AG04450 (cell line): Measurements from ENCODE around the gene SUGT1. TPM values are rescaled to one million over a fixed set of nuclear protein-coding genes. Genes with fewer than 3 reads are reported as not detected.
A peak's percentile ranks its signal among the peaks of the same experiment; 100 is the strongest.

Experiments
- CTCF ChIA-PET: fragments of 300-600, 350-600 bp; formaldehyde crosslinking; extraction: SDS; loops from one replicate; lab custom pipeline; 2022; ENCODE audit warnings: antibody characterized with exemption, inconsistent platforms; lab: Charles Lee
- POLR2A ChIA-PET: fragments of 350-600 bp; formaldehyde crosslinking; extraction: SDS; loops from one replicate; lab custom pipeline; 2021; ENCODE audit warnings: antibody characterized with exemption, inconsistent platforms; lab: Yijun Ruan, JAX
- DNase-seq: peaks from one replicate; pipeline ENCODE4 v3.0.0-alpha.2; 2011; ENCODE audit warnings: low read depth, low spot score
- H3K27ac ChIP-seq: one replicate; pipeline ENCODE4 v1.5.1; 2012; ENCODE audit warnings: low read depth, low read length, control low read depth
- H3K27me3 ChIP-seq: one replicate; pipeline ENCODE4 v1.6.0; 2012; ENCODE audit warnings: low read length; ENCODE audit not compliant: control insufficient read depth, insufficient read depth
- H3K4me3 ChIP-seq: 2 replicates; pipeline ENCODE4 v1.5.1; 2011; ENCODE audit warnings: mild to moderate bottlenecking, low read depth, low read length, control low read depth
- H3K9me3 ChIP-seq: 2 replicates; pipeline ENCODE4 v1.5.1; 2012; ENCODE audit warnings: low read length; ENCODE audit not compliant: control insufficient read depth, insufficient read depth
- polyA plus RNA-seq: library from polyadenylated mRNA; depleted of rRNA; stranded (reverse); fragments of >200 nt; gene quantifications from 2 replicates; pipeline ENCODE4 v1.2.3, GENCODE V29; 2011
- TF ChIP-seq, protein P1 (sequence below): IDR thresholded peaks from 2 replicates; pipeline ENCODE4 v1.5.1; 2011; ENCODE audit warnings: low read depth, low read length, control low read depth, inconsistent platforms

Gene SUGT1
- polyA plus RNA-seq, 1 experiment = 64.8 TPM

DNA sequence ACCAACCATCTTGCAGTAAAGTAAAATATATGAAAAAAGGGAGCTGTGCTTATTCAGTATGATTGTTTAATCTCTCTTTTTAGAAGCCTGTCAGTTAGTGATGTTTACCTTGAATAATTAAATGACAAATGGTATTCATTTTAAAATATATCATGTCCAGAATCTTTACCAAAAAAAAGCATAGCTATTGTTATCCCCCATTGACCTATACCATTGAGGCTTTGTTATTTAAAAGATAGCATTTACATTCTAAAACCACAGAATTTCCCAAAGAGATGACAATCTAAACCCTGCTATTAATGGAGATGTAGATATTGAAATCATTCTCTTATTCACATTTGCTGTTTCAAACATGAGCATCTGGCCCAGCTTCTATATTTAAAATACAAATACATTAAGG is 84.8 kb downstream of the SUGT1 start:
- Histone ChIP-seq H3K9me3 (no peaks in the 10 kb centered on the region; the same call in 1 of the 2 replicates), H3K27ac (no peak overlapping the region), H3K27me3 (peaks cover 26% of the 10 kb centered on the region), H3K4me3 (no peak overlapping the region)
- TF ChIP-seq, protein P1, sequence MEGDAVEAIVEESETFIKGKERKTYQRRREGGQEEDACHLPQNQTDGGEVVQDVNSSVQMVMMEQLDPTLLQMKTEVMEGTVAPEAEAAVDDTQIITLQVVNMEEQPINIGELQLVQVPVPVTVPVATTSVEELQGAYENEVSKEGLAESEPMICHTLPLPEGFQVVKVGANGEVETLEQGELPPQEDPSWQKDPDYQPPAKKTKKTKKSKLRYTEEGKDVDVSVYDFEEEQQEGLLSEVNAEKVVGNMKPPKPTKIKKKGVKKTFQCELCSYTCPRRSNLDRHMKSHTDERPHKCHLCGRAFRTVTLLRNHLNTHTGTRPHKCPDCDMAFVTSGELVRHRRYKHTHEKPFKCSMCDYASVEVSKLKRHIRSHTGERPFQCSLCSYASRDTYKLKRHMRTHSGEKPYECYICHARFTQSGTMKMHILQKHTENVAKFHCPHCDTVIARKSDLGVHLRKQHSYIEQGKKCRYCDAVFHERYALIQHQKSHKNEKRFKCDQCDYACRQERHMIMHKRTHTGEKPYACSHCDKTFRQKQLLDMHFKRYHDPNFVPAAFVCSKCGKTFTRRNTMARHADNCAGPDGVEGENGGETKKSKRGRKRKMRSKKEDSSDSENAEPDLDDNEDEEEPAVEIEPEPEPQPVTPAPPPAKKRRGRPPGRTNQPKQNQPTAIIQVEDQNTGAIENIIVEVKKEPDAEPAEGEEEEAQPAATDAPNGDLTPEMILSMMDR = no peak
- no peak for DNase-seq
- ChIA-PET POLR2A (no interaction called here), CTCF (interaction anchor here (1.1 to 1.7 kb wide), 4 partner anchors 34 to 231 kb away, joined by 3 to 5 read pairs (median 4); no protein-coding TSS in a partner anchor)

DNA sequence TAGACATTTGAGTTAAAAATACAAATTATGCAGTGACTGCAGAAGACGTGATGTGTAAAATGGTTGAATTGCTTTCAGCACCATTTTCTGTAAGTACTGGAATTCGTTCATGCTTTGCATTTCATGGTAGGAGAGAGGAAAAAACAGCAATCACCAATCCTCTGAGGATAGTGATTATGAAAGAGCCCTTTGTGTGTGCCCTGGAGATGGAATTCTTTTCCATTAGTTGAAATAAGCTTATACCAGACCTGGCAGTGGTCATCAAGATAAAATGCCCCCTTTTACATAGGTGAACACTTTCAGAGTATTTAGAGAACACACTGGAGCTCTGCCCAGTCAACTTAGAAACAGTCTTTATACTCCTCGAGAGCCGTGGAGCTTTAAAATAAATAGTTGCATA is 85.3 kb downstream of the SUGT1 start:
- POLR2A ChIA-PET = no interaction called here
- DNase-seq = no peak
- Histone ChIP-seq H3K9me3 (no peaks in the 10 kb centered on the region; the same call in 1 of the 2 replicates), H3K27ac (no peak overlapping the region), H3K4me3 (no peak overlapping the region), H3K27me3 (peaks cover 26% of the 10 kb centered on the region)
- CTCF ChIA-PET = interaction anchor here (1.1 to 1.7 kb wide), 5 partner anchors 34 to 230 kb away, joined by 3 to 5 read pairs (median 5); no protein-coding TSS in a partner anchor
- TF ChIP-seq, protein P1 = no peak

DNA sequence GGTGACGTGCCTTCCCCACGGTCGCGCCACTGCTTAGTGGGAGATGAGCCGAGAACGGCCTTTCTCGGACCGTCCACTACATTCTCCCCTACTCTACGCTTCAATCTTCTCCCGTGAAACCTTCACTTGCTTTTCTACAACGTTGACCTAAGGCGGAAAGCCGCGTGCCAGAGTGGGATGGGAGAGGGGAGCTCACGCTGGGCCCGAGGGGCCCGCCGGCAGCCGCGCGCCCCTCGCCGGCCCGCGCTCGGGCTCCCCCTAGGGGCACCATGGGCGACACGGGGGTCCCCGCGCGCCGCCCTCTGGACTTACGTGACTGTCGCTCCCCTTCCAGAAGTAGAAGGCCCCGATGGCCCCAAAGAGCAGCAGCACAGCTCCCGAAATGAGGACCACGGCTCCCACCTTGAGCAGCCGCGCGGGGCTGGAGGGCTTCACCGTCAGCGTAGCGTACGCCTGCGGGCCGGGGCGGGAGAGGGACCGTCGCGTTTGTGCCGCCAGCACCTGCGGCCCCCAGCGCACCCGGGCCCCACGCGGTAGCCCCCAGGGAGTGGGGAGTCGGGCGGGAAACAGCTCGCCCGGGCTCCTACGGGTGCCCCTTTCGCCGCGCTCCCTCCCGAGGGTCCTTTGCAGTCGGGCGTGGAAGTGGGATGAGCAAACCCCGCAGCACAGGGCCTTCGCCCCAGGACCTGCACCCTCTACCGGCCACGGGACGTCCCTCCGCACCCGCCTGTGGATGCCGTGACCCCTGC is 86.3 kb downstream of the SUGT1 start:
- ChIA-PET POLR2A (no interaction called here), CTCF (interaction anchor here (0.7 to 1.7 kb wide), 8 partner anchors 26 to 229 kb away, joined by 3 to 6 read pairs (median 5); partner anchors contain the start of gene SUGT1)
- peaks cover 31% of the 10 kb centered on the region for H3K27me3 ChIP-seq
- no peak overlapping the region for H3K27ac ChIP-seq
- no peaks in the 10 kb centered on the region; the same call in 1 of the 2 replicates for H3K9me3 ChIP-seq
- H3K4me3 ChIP-seq = peak overlapping the region; percentile 20; the same call in 1 of the 2 replicates
- TF ChIP-seq, protein P1 = peak; percentile 22; the same call in 1 of the 2 replicates
- DNase-seq = no peak

DNA sequence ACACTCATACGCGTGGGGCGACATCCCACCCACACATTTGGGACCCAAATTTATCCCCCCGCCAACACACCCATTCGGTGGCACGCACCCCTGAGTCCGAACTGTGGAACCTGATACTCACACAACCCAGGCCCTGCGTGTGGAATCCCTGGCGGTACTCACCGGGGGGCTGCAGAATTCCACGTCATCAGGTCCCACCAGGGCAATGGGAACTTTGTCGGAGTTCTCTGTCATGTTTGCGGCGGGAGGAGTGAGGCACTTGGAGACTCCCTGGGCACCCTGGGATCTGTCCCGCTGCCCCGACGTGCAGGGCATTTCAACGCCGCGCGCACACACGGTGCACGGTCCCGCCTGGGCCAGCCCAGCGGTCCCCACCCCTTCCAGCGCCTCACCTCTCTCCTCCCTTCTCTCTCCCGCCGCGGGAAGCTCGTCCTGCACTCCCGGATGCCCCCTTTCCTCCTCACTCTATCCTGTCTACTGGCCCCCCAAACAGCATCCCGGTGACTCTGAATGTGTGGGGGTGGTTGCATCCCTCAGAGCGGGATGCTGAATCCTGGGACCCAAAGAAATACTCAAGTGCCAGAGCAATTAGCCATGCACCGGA is 86.9 kb downstream of the SUGT1 start, which contains the start of gene CNMD:
Gene CNMD, minus strand, starts transcription at position 353 of the 604 bp plus-strand sequence. Its CDS starts 119 bp downstream, at position 234.
- TF ChIP-seq, protein P1 = no peak
- CTCF ChIA-PET = interaction anchor here (0.7 to 1.5 kb wide), 4 partner anchors 27 to 74 kb away, joined by 3 to 6 read pairs (median 4); no protein-coding TSS in a partner anchor
- H3K27me3 ChIP-seq = peaks cover 31% of the 10 kb centered on the region
- H3K27ac ChIP-seq = no peak within 1 kb of the TSS
- H3K4me3 ChIP-seq = peak within 1 kb of the TSS; percentile 20; the same call in 1 of the 2 replicates
- DNase-seq = no peak
- no peaks in the 10 kb centered on the region; the same call in 1 of the 2 replicates for H3K9me3 ChIP-seq
- POLR2A ChIA-PET = no interaction called here
